SU-DHL-6 (cell line): ENCODE data around the gene KPNA4.

Source experiments
- EZH2phosphoT487 ChIP-seq: fragments of 200-600 bp; sonication (generic), shearing (Covaris generic); conservative IDR thresholded peaks from 2 replicates; pipeline ENCODE4 v1.6.1; 2018; ENCODE audit warnings: mild to moderate bottlenecking, antibody characterized with exemption, low read length, moderate library complexity, mixed read lengths
- TF ChIP-seq, protein P1 (sequence below): fragments of 200-600 bp; sonication (generic); IDR thresholded peaks from one replicate; pipeline ENCODE4 v1.5.1; 2017; ENCODE audit warnings: antibody characterized with exemption, mild to moderate bottlenecking, low read length, moderate library complexity; ENCODE audit not compliant: insufficient read depth, poor library complexity, severe bottlenecking

DNA sequence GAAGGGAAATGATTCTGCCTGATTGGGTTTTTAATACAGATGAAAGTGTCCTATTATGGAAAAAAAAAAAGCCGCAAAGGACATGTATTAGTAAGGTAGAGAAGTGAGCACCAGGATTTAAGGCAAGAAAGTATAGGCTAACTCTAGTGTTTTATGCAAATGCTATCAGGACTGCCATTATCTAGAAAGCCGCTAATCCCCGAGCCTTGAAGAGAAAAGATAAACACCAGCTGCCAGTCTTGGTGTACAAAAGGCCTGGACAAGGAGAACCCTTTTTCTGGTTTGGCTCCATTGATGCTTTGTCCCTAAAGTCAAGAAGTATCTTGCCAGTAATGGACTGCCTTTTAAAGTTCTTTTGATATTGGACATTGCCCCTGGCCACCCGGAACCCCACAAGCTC lies 107.2 kb downstream of the KPNA4 start:
- TF ChIP-seq, protein P1, sequence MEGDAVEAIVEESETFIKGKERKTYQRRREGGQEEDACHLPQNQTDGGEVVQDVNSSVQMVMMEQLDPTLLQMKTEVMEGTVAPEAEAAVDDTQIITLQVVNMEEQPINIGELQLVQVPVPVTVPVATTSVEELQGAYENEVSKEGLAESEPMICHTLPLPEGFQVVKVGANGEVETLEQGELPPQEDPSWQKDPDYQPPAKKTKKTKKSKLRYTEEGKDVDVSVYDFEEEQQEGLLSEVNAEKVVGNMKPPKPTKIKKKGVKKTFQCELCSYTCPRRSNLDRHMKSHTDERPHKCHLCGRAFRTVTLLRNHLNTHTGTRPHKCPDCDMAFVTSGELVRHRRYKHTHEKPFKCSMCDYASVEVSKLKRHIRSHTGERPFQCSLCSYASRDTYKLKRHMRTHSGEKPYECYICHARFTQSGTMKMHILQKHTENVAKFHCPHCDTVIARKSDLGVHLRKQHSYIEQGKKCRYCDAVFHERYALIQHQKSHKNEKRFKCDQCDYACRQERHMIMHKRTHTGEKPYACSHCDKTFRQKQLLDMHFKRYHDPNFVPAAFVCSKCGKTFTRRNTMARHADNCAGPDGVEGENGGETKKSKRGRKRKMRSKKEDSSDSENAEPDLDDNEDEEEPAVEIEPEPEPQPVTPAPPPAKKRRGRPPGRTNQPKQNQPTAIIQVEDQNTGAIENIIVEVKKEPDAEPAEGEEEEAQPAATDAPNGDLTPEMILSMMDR, result no peak
- TF ChIP-seq EZH2phosphoT487, result no peak
